Measurements from ENCODE around the gene C7orf25. TPM values are rescaled to one million over a fixed set of nuclear protein-coding genes. Genes with fewer than 3 reads are reported as not detected.
A peak's percentile ranks its signal among the peaks of the same experiment; 100 is the strongest.

The C7orf25 gene
- total RNA-seq, 2 donors from 2014 or later = 7.4 to 9.7 TPM

GRCh38 chr7:42931834-42932651, 20.2 kb upstream of the C7orf25 start, which contains the start of the genes MRPL32 and PSMA2:
Gene MRPL32, plus strand, starts transcription at chr7:42932376. Its CDS starts 11 bp downstream, at chr7:42932387.
Gene PSMA2, minus strand, starts transcription at chr7:42932174. Its CDS starts 16 bp downstream, at chr7:42932158.
- intact Hi-C loops (cut with DNase I) = no loop called here

DNA sequence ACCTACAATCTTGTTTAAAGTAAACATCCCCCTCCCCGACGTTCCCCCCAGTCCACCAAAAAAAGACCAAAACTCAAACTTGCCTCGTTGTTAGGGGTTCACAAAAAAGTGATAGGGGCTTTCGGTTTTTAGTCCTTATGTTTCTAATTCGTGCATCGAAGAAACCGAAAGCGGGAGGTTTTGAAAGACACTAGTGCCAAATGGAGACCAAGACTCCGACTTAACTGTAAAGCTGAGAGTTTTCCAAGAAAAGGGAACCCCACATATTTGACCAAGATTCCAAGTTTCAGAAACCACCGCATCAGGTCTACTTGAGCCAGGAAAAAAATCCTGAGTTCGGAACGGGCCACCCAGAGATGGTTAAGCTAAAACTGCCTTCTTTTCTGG, 19.6 kb upstream of the C7orf25 start:
- intact Hi-C loops (cut with DNase I) = no loop called here
- DNase-seq (ENCODE audit: low spot score) = no peak

More at GRCh38 chr7:42931834-42932651, 20.2 kb upstream of the C7orf25 start, which contains the start of the genes MRPL32 and PSMA2:
- DNase-seq (ENCODE audit: low spot score) = peak; percentile 98

GRCh38 chr7:42930889-42931288, 19.0 kb upstream of the C7orf25 start:
- intact Hi-C loops (cut with DNase I) = no loop called here
- DNase-seq (ENCODE audit: low spot score) = no peak

GRCh38 chr7:42929449-42929848, 17.6 kb upstream of the C7orf25 start:
- intact Hi-C loops (cut with DNase I) = no loop called here
- DNase-seq (ENCODE audit: low spot score) = no peak

DNA sequence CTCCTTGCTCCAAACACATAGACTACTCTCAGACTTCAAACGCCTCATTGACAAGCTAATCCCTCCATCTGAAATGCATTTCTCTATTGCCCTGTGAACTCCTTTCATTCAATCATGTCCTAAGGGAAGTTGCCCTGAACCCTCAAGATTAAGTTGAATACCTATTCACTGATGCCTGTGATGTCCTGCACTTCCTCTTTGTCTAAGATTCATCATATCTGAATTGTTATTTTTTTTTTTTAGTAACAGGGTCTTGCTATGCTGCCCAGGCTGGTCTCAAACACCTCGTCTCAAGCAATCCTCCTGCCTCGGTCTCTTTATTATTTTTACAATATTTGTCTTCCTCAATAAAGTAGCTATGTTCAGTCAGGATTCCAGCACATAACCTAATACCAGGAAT, 16.9 kb upstream of the C7orf25 start:
- intact Hi-C loops (cut with DNase I) = no loop called here
- no peak for DNase-seq (ENCODE audit: low spot score)

DNA sequence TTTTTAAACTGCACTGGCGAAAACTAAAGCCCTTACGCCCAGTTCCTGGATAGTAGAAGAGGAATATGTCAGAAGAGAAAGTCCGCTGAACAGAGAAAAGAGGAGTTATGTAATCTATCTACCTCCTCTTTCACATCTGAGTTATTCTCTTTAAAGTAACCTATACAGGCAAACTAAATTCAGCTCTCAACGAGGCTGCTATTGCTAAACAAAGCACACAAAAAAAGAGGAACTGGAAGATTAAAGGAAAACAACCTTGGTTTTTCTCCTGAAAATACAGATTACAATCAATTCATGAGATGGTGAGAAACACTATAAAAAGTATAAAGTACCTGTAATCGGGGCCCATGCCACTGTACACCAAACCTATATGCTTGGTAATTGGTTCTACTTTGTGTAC, 14.3 kb upstream of the C7orf25 start:
- intact Hi-C loops (cut with DNase I) = no loop called here
- no peak for DNase-seq (ENCODE audit: low spot score)

DNA sequence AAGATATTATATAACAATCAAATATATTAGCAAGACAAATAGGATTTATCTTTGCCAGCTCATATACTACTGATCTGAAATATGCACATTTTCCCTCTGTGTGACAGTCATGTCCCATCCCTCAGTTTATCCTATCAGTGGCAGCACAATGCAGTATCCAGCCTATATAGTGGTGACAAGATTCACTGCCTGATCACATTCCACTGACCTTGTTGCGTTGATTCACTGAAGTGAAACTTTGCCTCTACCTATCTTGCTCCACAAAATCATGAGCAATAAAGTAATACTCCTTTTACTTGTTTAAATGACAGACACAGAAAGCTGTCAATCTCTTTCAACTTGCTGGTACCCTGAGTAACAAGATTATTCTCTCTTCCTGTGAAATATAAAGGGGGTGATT, 13.8 kb upstream of the C7orf25 start:
- no peak for DNase-seq (ENCODE audit: low spot score)

DNA sequence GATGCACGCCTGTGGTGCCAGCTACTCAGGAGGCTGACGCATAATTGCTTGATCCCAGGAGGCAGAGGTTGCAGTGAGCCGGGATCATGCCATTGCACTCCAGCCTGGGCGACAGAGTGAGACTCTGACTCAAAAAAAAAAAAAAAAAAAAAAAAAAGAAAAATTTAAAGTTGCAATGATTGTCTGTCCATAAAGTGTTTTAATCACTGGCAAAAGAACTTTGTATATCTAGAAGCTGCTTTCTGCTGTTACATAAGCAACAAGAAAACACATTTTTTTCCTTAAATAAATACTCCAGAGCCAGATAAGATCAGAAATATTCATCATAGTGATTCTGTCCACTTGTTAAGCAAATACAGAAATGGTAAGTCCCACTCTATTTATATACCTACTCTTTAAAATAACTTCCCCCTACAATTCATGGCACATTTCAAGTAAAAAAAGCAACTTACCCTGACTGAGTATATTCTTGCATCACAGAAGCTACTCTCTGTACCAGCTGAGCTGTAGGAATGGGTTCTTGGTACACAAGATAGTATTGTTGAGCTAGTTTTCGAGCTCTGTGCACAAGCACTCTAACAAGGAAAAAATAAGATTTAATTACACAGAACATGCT, 12.5 kb upstream of the C7orf25 start:
- DNase-seq (ENCODE audit: low spot score) = no peak
- intact Hi-C loops (cut with DNase I) = no loop called here

More for the DNA sequence above, 13.8 kb upstream of the C7orf25 start:
- intact Hi-C loops (cut with DNase I) = no loop called here

DNA sequence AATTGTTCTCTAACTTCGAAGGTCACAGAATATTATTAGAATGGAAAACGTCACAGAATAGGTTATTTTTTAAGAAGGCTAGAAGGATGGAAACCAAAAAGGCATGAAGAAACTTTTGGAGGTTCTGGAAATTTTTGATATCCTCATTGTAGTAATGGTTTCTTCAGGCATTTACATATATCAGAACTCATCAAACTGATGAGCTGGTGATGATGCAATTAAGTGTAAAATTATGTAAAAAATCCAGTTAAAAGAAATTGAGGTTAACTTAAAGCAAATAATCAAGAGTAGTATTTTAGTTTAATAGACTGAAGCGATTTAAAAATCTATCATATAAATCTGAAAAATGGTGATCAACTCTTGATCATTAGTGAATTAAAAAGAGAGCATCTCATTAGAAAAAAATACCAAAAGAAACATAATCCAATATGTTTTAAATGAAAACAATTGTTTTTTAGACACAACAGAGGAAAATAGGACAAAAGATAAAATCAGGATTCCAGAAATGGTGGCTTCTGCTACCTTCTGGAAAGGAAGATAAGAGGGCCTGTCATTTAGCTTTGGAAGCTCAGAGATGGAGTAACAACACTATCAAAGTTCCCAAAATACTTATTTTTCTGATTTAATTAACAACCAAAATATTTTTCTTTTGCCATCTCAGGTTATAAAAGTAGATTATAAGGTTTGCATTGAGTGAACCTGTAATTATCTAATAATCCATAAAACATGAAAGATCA, 10.3 kb upstream of the C7orf25 start:
- intact Hi-C loops (cut with DNase I) = no loop called here

DNA sequence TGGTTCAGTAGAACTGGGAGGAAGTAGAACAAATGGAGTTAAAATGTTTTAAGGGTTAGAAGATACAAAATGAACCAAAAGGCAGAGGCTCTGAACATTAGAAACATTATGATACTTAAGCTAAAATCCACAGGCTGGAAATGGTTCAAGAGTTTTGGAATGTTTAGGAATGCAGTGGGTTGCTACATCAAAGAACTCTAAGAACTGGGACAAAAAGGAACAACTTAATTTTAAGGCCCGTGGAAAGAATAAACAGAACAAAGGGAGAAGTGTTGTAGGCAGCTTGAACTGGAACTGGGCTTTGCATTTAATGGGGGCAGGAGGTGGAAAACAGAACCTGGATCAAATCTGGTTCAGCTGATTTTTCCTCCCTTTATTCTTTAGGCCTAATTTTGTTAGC, 3.5 kb upstream of the C7orf25 start:
- intact Hi-C loops (cut with DNase I) = no loop called here
- no peak for DNase-seq (ENCODE audit: low spot score)

More for the DNA sequence above, 10.3 kb upstream of the C7orf25 start:
- no peak for DNase-seq (ENCODE audit: low spot score)

DNA sequence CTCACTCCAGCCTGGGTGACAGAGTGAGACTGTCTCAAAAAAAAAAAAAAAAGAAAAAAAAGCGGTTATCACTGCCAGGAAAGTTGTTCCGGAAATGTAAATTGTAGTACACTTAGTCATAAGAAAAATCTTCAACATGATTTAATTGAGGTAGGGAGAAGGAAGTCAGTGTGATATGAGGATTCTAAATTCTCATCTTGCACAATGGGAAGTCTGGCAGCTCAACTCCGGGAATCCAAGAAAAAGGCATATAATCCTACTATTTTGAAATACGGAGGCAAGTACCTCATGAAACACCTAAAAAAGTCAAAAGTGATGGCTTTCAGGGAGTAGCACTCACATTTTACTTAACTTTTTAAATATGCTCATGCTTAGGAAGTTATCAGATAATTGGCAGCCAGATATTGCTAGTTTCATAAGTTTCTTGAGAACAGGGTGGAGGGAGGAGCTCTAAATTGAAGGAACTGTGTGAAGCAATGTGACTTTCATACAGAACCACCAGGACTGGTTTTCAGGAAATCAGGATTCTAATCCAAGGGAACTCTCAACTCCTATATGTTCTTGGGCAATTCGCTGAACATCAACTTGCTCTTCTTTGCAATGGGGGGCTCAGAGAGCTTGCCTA, 2.7 kb upstream of the C7orf25 start:
- DNase-seq (ENCODE audit: low spot score) = no peak
- intact Hi-C loops (cut with DNase I) = no loop called here

GRCh38 chr7:42914009-42914408, 2.1 kb upstream of the C7orf25 start:
- intact Hi-C loops (cut with DNase I) = no loop called here
- no peak for DNase-seq (ENCODE audit: low spot score)

GRCh38 chr7:42913591-42913990, 1.7 kb upstream of the C7orf25 start:
- intact Hi-C loops (cut with DNase I) = no loop called here
- DNase-seq (ENCODE audit: low spot score) = no peak

GRCh38 chr7:42910306-42910705, 1.6 kb downstream of the C7orf25 start:
- intact Hi-C loops (cut with DNase I) = no loop called here

GRCh38 chr7:42907316-42907715, 4.6 kb downstream of the C7orf25 start:
- intact Hi-C loops (cut with DNase I) = no loop called here
- DNase-seq (ENCODE audit: low spot score) = no peak

More at GRCh38 chr7:42910306-42910705, 1.6 kb downstream of the C7orf25 start:
- no peak for DNase-seq (ENCODE audit: low spot score)

GRCh38 chr7:42906181-42906580, 5.7 kb downstream of the C7orf25 start:
- intact Hi-C loops (cut with DNase I) = no loop called here
- no peak for DNase-seq (ENCODE audit: low spot score)

DNA sequence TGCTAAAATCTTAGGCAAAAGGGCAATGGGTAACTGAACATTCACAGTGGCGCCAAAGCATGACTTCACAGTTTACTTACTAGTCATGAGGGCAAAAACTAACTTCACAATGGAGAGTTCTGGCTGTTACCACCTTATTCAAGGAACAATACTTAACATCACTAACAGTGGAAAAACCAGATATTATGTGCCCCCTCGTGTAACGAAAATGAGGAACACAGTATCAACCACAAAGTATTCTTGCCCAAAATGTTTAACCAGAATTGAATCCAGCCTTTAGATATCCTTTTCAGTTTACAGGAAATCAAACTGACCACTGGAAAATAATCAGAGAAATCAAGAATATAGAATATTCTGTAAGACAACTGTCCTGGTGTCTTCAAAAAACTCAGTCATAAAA, 9.5 kb downstream of the C7orf25 start:
- no peak for DNase-seq (ENCODE audit: low spot score)
- intact Hi-C loops (cut with DNase I) = no loop called here

DNA sequence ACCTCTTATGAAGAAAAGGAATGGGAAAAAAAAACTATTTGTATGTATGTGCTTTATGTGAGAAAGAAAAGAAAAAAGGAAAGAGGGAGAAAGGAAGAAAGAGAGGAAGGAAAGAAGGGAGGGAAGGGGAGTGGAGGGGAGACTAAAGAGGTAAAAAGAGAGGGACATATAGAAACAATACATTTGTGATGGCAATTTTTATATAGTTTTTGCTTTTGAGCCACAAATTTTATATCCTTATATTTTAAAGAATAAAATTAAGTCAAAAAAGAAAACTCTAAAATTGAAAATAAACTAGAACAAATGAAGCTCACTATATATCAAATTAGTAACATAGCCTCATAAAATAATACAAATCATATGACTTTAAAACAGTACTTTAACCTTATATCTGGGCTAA, 11.0 kb downstream of the C7orf25 start:
- intact Hi-C loops (cut with DNase I) = no loop called here
- no peak for DNase-seq (ENCODE audit: low spot score)

DNA sequence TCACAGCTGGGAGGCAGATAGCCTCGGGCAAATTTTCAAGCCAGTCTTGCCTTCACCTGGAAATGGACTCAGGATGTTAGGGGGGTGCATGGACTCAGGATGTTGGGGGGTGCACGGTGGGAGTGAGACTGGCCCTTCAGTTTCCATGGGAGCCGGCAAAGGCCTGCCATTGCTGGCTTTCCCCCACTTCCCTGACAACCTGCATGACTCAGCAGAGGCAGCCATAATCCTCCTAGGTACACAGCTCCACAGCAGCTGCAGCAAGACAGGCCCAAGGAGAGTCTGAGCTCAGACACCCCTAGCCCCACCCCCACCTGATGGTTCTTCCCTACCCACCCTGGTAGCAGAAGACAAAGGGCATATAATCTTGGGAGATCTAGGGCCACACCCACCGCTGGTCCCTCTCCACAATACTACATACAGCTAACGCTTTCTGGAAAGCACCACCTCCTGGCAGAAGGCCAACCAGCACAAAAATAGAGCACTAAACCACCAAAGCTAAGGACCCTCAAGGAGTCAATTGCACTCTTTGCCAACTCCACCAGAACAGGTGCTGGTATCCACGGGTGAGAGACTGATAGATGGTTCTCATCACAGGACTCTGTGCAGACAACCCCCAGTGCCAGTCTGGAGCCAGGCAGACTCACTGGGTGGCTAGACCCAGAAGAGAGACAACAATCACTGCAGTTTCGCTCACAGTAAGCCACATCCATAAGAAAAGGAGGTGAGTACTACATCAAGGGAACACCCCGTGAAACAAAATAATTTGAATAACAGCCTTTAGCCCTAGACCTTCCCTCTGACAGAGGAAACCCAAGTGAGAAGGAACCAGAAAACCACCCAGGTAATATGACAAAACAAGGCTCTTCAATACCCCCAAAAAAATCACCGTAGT, 18.3 kb downstream of the C7orf25 start:
- DNase-seq (ENCODE audit: low spot score) = no peak
- intact Hi-C loops (cut with DNase I) = no loop called here
